Gastrocnemius medialis (tissue), 4 donors: ENCODE data around the gene MRAP. TPM values are rescaled to one million over a fixed set of nuclear protein-coding genes. Genes with fewer than 3 reads are reported as not detected.

ENCODE experiments used
- ATAC-seq, 2 donors: fragments of 150-250 bp; one replicate each; pipeline ENCODE4 v1.9.1; 2016
- DNase-seq, 2 donors: peaks; one replicate each; pipeline ENCODE4 v3.0.0-alpha.2; 2019
- H3K27ac ChIP-seq, 4 donors: fragments of 200-600 bp; sonication (generic); 1 replicate in 1 of 4; 2 replicates in 3 of 4; pipeline ENCODE4 v1.5.1; 2016 to 2018; ENCODE audit warnings: mild to moderate bottlenecking in 2 of 4, moderate library complexity in 1 of 4
- H3K27me3 ChIP-seq, 3 donors: fragments of 200-600 bp; sonication (generic) in 2 of 3; 1 replicate in 1 of 3; 2 replicates in 2 of 3; pipeline versions ENCODE4 v1.5.1 to v1.6.0; 2016 to 2019; ENCODE audit warnings: mild to moderate bottlenecking in 1 of 3, moderate library complexity in 1 of 3
- H3K36me3 ChIP-seq, 2 donors: fragments of 200-600 bp; sonication (generic) in 1 of 2; one replicate each; pipeline ENCODE4 v1.5.1; 2017 to 2018
- H3K4me1 ChIP-seq, 2 donors: fragments of 200-600 bp; sonication (generic) in 1 of 2; one replicate each; pipeline ENCODE4 v1.5.1; 2016 to 2017; ENCODE audit warnings: mild to moderate bottlenecking in 2 of 2
- H3K4me3 ChIP-seq, 4 donors: fragments of 200-600 bp; sonication (generic) in 3 of 4; 1 replicate in 1 of 4; 2 replicates in 3 of 4; pipeline ENCODE4 v1.5.1; 2016 to 2019; ENCODE audit warnings: mild to moderate bottlenecking in 2 of 4
- H3K9me3 ChIP-seq, 3 donors: fragments of 200-600 bp; sonication (generic) in 2 of 3; 1 replicate in 1 of 3; 2 replicates in 2 of 3; pipeline ENCODE4 v1.5.1; 2016 to 2019
- CTCF ChIP-seq, 5 experiments: fragments of 450-650 bp in 3 of 5; fragments of 200-600 bp in 2 of 5; sonication (generic) in 2 of 5; IDR thresholded peaks in 4 of 5; conservative IDR thresholded peaks in 1 of 5; 1 replicate in 4 of 5; 2 replicates in 1 of 5; pipeline ENCODE4 v1.5.1; 2016 to 2019; ENCODE audit warnings: antibody characterized with exemption in 5 of 5, mild to moderate bottlenecking in 3 of 5, moderate library complexity in 3 of 5
- POLR2A ChIP-seq, 2 donors: fragments of 450-650 bp; IDR thresholded peaks; one replicate each; pipeline ENCODE4 v1.6.1; 2017; ENCODE audit warnings: antibody characterized with exemption in 2 of 2, mild to moderate bottlenecking in 2 of 2, moderate library complexity in 2 of 2
- in situ Hi-C, 4 donors: fragments of 200-750 bp; cut with MboI; loops; one replicate each; pipeline versions ENCODE4 v1.15.0 to v1.8.0; 2017; ENCODE audit warnings: low sequenced_read_pairs in 4 of 4
- intact Hi-C: fragments of 100-400 bp; cut with DNase I; formaldehyde crosslinking; loops from one replicate; pipeline ENCODE4 v1.15.1; 2023; ENCODE audit warnings: low total_unique reads
- total RNA-seq, 4 donors: library from RNA; depleted of rRNA; stranded (reverse); fragments of >200 nt; gene quantifications; one replicate each; pipeline versions ENCODE4 v1.1.0 to v1.2.3, GENCODE V29; 2016

Gene MRAP
- total RNA-seq, 4 donors from 2014 or later: not detected

GRCh38 chr21:32347977-32348376 is 49.3 kb downstream of the MRAP start:
- no peak overlapping the region for H3K27ac ChIP-seq

GRCh38 chr21:32348604-32349332 is 50.1 kb downstream of the MRAP start:
- intact Hi-C loops (no loop called here), in situ Hi-C loops (no loop called here)
- no peak overlapping the region for H3K4me3 ChIP-seq
- no peaks in the 10 kb centered on the region for H3K4me1 ChIP-seq
- H3K27ac ChIP-seq: no peak overlapping the region
- H3K36me3 ChIP-seq: peaks cover 0 to 100% of the 10 kb centered on the region in 2 donors
- no peaks in the 10 kb centered on the region for H3K27me3 ChIP-seq
- ATAC-seq: no peak
- DNase-seq: no peak
- no peaks in the 10 kb centered on the region for H3K9me3 ChIP-seq
- TF ChIP-seq POLR2A (IDR thresholded peaks at IDR 0.05) (no peak), CTCF (IDR thresholded peaks at IDR 0.05 in 4 of 5, conservative IDR thresholded peaks at IDR 0.05 in 1 of 5) (no peak)

More at GRCh38 chr21:32347977-32348376, 49.3 kb downstream of the MRAP start:
- in situ Hi-C loops: no loop called here
- DNase-seq (no peak), ATAC-seq (no peak)
- Histone ChIP-seq H3K4me1 (no peaks in the 10 kb centered on the region), H3K9me3 (no peaks in the 10 kb centered on the region), H3K36me3 (peaks cover 0 to 100% of the 10 kb centered on the region in 2 donors), H3K27me3 (no peaks in the 10 kb centered on the region), H3K4me3 (no peak overlapping the region)
- intact Hi-C loops: no loop called here
- no peak for TF ChIP-seq POLR2A (IDR thresholded peaks at IDR 0.05)
- no peak for TF ChIP-seq CTCF (IDR thresholded peaks at IDR 0.05 in 4 of 5, conservative IDR thresholded peaks at IDR 0.05 in 1 of 5)

- ATAC-seq (no peak), DNase-seq (no peak)
- Histone ChIP-seq H3K27me3 (no peaks in the 10 kb centered on the region), H3K36me3 (peaks cover 0 to 100% of the 10 kb centered on the region in 2 donors), H3K27ac (no peak overlapping the region), H3K9me3 (no peaks in the 10 kb centered on the region), H3K4me3 (no peak overlapping the region), H3K4me1 (no peaks in the 10 kb centered on the region)
- intact Hi-C loops: no loop called here
- no peak for TF ChIP-seq POLR2A (IDR thresholded peaks at IDR 0.05)
- no peak for TF ChIP-seq CTCF (IDR thresholded peaks at IDR 0.05 in 4 of 5, conservative IDR thresholded peaks at IDR 0.05 in 1 of 5)
- in situ Hi-C loops: no loop called here
These were observed 50.8 kb downstream of the MRAP start for GRCh38 chr21:32349333-32349944.

GRCh38 chr21:32350211-32350980 is 51.7 kb downstream of the MRAP start:
- no peaks in the 10 kb centered on the region for H3K4me1 ChIP-seq
- in situ Hi-C loops (no loop called here), intact Hi-C loops (no loop called here)
- no peaks in the 10 kb centered on the region for H3K27me3 ChIP-seq
- TF ChIP-seq CTCF (IDR thresholded peaks at IDR 0.05 in 4 of 5, conservative IDR thresholded peaks at IDR 0.05 in 1 of 5) (no peak), POLR2A (IDR thresholded peaks at IDR 0.05) (no peak)
- H3K4me3 ChIP-seq: no peak overlapping the region
- H3K27ac ChIP-seq: no peak overlapping the region
- H3K9me3 ChIP-seq: no peaks in the 10 kb centered on the region
- ATAC-seq (no peak), DNase-seq (no peak)
- H3K36me3 ChIP-seq: peaks cover 0 to 100% of the 10 kb centered on the region in 2 donors
